ENCODE results near the gene RAB37.

The RAB37 gene

DNA sequence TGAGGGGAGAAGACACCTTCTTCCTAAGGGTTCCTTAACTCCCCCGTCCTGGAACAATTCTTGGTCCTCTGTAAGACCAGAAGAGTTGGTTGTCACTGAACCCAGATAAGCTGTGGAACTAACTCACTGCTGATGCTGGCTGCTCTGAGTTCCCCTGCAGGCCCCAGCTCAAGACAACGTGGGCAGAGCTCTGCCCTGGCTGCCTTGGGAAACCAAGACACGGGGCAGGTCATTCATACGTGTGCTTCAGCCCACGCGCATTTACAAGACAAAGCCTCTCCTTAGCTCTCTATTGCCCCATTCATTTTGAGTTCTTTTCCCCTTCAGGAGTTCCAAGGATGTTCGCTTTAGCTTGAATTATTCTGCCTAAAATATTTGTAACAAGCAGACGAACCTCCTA lies 42.4 kb downstream of the RAB37 start:
- TF ChIP-seq, protein P1, sequence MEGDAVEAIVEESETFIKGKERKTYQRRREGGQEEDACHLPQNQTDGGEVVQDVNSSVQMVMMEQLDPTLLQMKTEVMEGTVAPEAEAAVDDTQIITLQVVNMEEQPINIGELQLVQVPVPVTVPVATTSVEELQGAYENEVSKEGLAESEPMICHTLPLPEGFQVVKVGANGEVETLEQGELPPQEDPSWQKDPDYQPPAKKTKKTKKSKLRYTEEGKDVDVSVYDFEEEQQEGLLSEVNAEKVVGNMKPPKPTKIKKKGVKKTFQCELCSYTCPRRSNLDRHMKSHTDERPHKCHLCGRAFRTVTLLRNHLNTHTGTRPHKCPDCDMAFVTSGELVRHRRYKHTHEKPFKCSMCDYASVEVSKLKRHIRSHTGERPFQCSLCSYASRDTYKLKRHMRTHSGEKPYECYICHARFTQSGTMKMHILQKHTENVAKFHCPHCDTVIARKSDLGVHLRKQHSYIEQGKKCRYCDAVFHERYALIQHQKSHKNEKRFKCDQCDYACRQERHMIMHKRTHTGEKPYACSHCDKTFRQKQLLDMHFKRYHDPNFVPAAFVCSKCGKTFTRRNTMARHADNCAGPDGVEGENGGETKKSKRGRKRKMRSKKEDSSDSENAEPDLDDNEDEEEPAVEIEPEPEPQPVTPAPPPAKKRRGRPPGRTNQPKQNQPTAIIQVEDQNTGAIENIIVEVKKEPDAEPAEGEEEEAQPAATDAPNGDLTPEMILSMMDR (IDR thresholded peaks at IDR 0.05; ENCODE audit: control insufficient read depth, insufficient read depth, low read depth, low read length, missing control alignments): no peak

DNA sequence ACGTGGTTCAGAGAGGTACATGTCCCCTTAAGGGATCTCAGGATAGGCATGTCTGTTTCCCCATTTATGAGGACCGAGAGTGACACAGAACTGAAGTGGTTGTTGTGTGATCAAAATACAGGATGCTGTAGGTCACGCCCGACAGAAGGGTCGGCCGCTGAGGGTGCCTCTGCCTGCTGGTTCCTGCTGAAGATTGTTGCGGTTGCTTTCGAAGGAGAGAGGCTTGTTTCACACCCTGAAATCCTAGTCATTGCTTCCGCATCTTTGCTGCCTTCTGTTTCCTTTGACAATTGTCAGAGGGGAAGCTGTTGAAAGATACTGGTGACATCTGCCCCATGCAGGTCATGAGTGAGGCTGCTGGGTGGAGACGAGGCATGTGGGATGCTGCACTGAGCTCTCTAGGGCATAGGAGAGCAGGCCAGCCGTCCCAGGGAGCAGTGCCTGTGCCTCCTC lies 42.9 kb downstream of the RAB37 start:
- no peak overlapping the region for H3K4me3 ChIP-seq (ENCODE audit: control insufficient read depth, low read depth, low read length)
- DNase-seq (ENCODE audit: low read depth): no peak
- TF ChIP-seq, protein P1 (IDR thresholded peaks at IDR 0.05; ENCODE audit: control insufficient read depth, insufficient read depth, low read depth, low read length, missing control alignments): no peak

More for the DNA sequence above, 42.4 kb downstream of the RAB37 start:
- no peak for DNase-seq (ENCODE audit: low read depth)
- no peak overlapping the region for H3K4me3 ChIP-seq (ENCODE audit: control insufficient read depth, low read depth, low read length)

DNA sequence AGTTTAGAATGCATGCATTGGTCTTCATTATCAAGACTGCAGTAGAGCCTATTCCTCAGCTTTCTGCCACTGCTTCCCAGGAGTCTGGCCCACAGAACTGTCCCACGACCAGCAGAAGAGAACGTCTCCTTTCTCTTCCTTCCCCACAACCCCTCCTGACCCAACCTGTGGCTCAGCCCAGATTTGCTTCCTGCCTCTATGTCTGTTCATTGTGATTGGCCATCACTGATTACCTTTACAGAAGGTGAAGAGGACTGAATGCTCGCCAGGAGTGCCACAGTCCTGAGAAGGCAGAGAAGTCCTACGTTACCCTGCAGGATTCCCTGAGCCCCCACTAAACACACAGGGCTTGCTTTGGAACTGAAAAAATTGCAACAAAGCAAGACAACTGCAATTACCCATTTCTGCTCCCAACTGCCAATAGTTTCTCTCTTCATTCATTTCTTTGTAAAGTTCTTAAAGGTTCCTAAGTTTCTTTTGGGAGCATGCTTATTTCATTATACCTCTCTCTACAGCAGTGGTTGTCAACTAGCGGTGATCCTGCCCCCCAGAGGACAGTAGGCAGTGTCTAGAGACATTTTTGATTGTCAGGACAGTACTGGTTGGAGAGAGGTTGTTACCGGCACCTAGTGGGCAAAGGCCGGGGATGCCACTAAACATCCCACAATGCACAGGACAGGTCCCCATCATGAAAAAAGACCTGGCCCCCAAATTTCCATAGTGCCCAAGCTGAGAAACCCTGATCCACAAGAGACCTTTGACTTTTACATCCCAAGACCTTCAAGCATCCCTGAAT lies 43.6 kb downstream of the RAB37 start:
- TF ChIP-seq, protein P1 (IDR thresholded peaks at IDR 0.05; ENCODE audit: control insufficient read depth, insufficient read depth, low read depth, low read length, missing control alignments): peak; percentile 35
- DNase-seq (ENCODE audit: low read depth): no peak
- H3K4me3 ChIP-seq (ENCODE audit: control insufficient read depth, low read depth, low read length): no peak overlapping the region

DNA sequence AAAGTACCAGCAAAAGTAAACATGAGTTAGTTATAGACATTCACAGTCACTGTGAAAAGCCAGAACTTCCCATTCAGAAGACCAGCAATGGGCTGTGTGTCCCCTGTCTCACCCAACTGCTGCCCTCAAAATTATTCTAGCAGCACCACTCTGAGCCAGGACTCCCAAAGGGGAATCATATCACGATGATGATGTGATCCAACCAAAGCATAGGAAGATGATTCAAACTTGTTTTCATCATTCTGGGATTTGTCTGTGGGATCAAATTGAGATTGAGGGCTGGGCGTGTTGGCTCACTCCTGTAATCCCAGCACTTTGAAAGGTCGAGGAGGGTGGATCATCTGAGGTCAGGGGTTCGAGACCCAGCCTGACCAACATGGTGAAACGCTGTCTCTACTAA lies 45.5 kb downstream of the RAB37 start:
- DNase-seq (ENCODE audit: low read depth): no peak
- H3K4me3 ChIP-seq (ENCODE audit: control insufficient read depth, low read depth, low read length): no peak overlapping the region
- TF ChIP-seq, protein P1 (IDR thresholded peaks at IDR 0.05; ENCODE audit: control insufficient read depth, insufficient read depth, low read depth, low read length, missing control alignments): no peak

DNA sequence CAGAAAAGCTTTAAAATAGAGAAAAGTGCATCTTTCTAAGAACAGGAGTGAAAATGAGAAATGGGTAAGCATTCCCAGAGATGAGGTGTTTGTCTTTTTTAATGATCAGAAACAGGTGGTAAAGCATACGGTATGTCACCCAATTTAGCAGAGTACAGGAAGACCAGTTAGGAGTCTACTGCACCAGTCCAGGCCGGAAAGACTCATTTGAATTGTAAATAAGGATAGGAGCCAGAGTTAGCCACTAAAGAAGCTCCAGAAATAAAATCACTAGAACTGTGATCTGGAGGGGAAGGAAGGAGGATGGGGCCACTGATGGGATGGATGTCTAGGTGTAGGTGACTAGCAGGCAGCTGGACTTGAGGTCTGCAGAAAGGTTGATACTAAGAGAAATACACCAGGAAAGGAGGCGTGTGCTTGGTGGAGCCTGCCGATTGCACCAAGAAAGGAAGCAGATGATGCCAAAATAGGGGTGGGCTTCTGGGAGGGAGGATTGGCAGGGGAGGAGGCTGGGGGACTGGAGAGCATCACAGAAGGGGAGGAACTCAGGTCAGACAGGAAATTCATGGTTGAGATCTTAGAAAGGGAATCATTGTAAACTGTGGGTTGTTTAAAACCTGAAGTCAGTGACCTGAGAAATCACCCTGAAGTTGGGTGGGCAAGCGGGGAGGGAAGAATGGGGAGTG lies 47.2 kb downstream of the RAB37 start:
- TF ChIP-seq, protein P1 (IDR thresholded peaks at IDR 0.05; ENCODE audit: control insufficient read depth, insufficient read depth, low read depth, low read length, missing control alignments): no peak
- H3K4me3 ChIP-seq (ENCODE audit: control insufficient read depth, low read depth, low read length): no peak overlapping the region

DNA sequence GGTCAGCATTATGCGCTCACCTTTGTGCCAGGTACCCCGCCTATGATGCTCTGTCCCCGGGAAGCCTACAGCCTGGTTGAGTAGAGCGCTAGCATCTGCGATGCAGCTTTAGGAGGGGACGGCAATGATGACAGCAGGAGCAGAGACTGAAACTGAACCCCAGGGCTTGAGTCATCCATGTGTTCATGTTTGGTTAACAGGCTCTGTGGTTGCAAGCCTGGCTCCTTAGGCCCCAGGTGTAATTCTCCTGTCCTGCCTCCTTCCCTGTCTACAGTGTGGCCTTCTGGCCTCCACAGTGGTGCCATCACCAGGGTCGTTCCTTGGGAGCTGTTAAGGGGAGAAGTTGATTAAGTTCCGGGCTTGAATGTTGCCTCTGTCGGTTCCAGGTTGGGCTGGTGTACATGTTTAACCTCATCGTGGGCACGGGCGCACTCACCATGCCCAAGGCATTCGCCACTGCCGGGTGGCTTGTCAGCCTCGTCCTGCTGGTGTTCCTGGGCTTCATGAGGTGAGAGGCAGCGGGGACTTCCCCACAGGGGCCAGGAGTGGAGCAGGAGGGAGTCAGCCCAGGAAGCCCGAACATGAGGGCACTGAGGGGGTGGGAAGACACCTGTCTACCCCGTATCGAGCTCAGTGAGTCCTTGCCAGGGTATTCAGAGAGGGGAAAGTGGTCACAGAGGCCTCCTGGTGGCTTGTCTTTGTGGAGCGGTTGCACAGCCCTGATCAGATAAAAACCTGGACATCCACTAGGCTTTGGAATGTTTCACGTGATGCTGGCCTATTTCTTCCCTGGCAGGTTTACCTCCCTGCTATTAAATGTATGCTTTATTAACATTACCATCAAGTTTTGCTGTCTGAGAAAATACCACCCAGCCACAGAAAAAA lies 48.3 kb downstream of the RAB37 start:
- H3K4me3 ChIP-seq (ENCODE audit: control insufficient read depth, low read depth, low read length): no peak overlapping the region
- TF ChIP-seq, protein P1 (IDR thresholded peaks at IDR 0.05; ENCODE audit: control insufficient read depth, insufficient read depth, low read depth, low read length, missing control alignments): no peak
- DNase-seq (ENCODE audit: low read depth): no peak

More for the DNA sequence above, 47.2 kb downstream of the RAB37 start:
- DNase-seq (ENCODE audit: low read depth): no peak
